Measurements from ENCODE around the gene LGI4.

The LGI4 gene

DNA sequence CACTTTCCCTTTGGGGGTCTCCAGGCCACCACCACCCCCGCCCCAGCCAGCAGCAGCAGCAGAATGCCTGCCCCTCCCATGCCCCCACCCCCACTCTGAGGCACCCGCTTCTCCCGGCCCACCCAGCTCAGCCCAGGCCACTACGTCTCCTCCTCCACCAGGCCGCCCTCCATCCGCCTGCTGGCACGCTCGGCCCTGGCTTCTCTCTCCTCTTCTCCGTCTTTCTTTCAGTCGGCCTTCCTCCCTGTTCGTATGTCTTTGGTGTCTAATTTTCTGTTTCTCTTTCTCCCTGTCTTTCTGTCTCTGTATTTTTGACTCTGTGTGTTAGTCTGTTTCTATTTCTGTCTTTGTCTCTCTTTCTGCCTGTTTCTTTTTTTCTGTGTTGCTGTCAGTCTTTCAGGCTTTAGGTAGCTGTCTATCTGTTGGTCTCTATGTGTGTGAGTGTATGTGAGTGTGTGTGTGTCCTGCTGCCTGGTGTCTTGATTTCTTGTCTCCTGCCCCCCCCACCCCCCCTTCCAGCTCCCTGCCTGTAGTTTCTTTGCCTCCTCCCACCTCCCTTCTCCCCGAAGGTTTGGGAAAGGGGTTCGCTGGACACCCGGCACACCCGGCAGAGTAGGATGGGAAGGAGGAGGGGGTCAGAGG lies at the start of gene LGI4:
TSS of gene LGI4 (minus strand) at position 459 of the 642 bp plus-strand sequence. CDS start at position 80, 379 bp downstream.
- DNase-seq: no peak

DNA sequence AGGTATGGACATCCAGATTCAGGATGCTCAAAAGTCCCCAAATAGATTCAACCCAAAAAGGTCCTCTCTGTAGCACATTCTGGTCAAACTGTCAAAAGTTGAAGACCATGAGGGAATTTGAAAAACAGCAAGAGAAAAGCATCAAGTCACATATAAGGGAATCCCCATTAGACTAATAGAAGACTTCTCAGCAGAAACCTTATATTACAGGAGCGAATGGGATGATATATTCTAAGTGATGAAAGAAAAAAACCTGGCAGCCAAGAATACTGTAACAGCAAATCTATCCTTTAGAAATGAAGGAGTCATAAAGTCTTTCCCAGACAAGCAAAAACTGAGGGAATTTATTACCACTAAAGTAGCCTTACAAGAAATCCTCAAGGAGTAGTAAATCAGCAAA lies 49.4 kb upstream of the LGI4 start:
- DNase-seq: no peak

DNA sequence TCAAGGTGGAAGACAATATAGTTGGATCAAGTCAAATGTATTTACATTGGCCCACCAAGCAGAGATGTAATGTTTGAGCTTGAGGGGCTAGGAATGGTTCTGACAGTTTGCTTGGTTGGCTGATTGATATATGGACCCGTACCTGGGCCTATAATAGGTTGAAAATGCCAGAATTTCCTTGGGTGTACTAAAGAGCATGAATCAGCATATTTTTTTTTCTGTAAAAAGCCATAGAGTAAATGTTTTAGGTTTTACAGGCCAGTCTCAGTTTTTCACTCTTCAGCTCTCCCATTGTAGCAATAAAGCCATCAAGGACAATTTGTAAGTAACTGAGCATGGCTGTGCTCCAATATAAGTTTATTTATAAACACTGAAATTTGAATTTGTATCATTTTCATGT lies 46.5 kb upstream of the LGI4 start:
- DNase-seq: no peak

DNA sequence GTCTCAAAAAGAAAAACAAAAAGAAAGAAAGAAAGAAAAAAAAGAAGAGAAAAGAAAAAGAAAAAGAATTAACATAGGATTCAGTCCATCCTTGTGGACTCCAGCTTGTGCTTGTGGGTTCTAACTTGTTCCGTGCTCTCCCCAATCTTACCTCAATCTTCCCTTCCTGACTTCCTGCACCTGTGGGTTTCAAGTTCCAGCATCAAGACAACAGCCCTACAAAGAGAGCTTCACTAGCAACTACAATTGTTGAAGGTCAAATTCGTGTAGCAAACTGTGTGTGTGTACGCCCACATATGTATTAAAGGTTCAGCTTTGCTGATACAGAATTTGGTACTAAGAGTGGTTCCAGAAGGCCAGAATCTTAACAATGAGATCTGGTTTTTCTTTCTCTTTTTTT lies 45.0 kb upstream of the LGI4 start:
- no peak for DNase-seq

DNA sequence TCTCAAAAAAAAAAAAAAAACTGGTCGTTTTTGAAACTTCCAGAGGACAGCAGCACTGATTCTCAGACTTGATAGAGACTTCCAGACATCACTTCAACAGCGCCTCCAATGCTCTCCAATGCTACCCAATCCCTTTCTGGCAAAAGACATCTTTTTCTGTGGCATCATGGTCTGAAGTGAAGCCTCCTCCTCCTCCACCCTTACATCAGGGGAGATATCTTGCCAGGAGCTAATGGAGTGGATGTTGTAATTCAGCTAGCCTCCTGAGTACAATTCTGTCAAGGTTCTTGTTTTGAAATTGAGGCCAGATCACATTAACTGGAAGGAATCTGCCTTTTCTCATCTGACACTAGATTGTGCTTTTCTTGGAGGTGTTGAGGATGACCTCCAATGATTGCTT lies 43.8 kb upstream of the LGI4 start:
- no peak for DNase-seq

DNA sequence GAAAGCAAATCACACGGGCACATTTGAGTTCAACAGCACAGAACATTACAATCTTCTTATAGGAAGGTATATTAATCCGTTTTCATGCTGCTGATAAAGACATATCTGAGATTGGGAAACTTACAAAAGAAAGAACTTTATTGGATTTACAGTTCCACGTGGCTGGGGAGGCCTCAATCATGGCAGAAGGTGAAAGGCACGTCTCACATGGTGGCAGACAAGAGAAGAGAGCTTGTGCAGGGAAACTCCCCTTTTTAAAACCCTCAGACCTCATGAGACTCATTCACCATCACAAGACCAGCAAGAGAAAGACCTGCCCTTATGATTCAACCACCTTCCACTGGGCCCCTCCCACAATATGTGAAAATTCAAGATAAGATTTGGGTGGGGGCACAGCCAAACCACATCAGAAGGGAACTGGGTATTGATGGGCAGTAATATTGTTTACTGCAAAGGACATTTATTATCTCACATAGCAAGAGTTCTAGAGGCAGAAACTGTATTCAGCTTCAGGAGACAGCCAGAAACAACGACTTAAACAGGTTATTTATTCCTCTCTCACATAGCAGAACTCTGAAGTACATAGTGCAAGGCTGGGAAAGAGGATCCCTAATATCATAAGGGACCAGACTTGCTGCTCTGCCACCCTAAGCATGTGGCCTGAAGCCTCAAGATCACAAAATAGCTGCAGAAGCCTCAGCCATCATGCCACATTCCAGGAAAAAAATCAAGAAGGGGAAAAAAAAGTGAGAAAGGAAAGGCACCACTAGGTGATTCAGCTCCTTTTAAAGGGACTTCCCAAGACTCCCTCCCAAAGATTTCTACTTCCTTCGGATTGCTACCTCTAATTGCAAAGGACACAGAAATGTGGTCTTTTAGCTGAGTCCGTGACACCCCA lies 42.8 kb upstream of the LGI4 start:
- peak; percentile 54 for DNase-seq

DNA sequence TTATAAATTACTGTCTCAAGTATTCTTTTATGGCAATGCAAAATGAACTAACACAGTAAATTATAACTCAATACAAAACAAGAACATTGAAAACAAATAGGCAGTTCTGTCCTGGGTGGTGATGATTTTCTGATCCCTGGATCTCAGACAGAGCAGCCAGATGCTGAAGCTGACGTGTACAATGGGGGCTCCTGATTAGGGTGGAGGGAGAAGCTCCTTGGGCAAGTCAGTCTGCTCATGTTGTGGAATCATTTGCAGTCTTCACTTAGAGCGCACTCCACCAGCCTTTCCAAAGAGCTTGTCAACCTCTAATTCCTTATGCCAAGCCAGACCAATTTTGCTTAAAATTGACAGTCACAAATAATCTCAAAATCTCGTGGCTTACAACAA lies 41.3 kb upstream of the LGI4 start:
- DNase-seq: no peak

DNA sequence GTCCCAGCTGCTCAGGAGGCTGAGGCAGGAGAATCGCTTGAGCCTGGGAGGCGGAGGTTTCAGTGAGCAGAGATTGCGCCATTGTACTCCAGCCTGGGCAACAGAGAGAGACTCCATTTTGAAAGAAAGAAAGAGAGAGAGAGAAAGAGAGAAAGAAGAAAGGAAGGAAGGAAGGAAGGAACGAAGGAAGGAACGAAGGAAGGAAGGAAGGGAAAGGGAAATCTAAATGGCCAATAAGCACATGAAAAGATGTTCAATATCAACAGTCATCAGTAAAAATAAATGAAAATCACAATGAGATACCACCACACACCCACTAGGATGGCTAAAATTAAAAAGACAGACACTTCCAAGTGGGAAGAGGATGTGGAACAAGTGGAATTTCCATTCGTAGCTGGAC lies 39.4 kb upstream of the LGI4 start:
- no peak for DNase-seq

DNA sequence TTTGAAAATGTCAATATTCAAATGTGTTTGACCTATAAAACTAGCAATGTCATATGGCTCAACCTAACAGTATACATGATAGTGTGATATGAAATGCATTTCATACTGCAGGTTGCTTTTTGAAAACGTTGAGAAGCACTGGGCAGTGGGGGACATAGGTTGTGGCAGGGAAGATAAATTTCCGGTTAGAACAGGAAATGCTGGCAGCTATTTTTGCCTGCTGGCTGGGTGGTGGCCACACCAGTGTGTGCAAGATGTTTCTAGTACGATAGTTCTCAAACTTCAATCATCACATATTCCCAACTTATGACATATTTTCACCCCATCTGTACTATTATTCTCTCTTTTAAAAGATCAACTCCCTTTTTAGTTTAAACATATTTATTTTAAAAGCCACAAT lies 36.9 kb upstream of the LGI4 start:
- no peak for DNase-seq

DNA sequence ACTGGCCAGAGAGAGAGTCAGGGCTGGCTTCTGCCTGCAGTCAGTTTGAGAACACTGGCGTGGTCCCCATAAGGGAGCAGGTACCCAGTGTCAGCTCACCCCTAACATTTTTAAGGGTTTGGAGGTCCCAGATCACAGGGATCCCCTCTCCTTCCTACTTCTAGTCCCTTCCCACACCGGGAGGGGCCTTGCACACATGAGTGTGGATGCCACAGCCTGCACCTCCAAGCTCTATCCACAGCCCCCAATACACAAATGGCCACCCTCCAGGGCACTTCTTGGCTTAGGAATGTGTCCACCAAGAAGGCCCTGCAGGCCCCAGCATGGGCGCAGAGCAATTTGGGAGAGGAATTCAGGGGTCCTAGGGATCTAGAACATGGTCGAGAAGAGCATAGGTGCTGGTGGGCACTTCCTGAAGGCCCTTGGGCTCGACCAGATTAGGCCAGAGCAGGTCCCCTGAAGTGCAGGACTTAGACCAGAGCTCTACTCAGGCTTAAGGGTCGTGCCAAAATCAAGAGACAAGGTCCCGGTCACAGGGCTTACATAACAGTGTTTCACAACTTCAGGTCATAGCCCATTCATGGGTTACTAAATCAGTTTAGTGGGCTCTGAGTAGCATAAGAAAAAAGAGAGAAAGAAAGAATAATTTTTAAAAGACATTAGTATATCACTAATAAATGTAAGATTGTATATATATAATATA lies 35.7 kb upstream of the LGI4 start:
- no peak for DNase-seq

DNA sequence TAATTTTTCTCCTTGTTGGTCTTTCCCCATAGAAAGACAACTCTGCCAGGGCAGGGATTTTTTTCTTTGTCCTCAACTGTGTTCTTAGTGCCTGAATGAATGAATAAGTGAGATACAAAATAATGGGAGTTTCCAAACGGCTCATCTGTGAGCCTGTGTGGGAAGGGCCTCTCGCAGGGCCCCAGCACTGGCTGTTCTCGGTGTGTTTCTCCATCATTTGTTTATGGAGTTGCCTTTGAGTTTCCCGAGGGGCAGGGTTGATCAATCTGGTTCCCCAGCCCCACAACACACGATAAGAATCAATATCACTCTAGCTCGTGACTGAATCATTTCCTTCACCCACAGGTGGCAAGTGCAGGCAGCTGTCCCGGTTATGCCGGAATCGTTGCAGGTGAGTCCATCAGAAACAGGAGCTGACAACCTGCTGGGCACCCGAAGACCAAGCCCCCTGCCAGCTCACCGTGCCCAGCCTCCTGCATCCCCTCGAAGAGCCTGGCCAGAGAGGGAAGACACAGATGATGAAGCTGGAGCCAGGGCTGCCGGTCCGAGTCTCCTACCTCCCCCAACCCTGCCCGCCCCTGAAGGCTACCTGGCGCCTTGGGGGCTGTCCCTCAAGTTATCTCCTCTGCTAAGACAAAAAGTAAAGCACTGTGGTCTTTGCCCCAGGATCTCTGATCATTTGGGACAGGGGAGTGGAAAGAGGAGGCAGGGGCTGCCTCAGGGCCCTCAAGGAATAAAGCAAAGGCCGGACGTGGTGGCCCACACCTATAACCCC lies 34.5 kb upstream of the LGI4 start:
- DNase-seq: no peak

DNA sequence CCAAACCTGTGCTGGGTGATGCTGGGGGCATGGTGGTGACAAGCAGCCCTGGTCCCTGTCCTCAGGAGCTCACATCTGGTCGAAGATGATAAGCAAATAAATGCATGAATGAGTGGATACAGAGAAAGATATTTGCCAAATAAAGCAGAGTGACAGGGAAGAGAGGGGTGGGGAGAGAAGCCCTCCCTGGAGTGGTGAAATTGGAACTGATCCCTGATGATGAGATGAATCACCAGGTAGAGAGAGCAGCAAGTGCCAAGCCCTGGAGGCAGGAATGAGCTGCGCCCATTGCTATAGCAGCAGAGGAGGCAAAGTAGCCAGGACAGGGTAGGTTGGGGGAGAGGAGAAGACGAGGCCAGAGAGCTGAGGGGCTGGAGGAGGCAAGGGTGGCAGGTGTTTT lies 33.3 kb upstream of the LGI4 start:
- DNase-seq: no peak

DNA sequence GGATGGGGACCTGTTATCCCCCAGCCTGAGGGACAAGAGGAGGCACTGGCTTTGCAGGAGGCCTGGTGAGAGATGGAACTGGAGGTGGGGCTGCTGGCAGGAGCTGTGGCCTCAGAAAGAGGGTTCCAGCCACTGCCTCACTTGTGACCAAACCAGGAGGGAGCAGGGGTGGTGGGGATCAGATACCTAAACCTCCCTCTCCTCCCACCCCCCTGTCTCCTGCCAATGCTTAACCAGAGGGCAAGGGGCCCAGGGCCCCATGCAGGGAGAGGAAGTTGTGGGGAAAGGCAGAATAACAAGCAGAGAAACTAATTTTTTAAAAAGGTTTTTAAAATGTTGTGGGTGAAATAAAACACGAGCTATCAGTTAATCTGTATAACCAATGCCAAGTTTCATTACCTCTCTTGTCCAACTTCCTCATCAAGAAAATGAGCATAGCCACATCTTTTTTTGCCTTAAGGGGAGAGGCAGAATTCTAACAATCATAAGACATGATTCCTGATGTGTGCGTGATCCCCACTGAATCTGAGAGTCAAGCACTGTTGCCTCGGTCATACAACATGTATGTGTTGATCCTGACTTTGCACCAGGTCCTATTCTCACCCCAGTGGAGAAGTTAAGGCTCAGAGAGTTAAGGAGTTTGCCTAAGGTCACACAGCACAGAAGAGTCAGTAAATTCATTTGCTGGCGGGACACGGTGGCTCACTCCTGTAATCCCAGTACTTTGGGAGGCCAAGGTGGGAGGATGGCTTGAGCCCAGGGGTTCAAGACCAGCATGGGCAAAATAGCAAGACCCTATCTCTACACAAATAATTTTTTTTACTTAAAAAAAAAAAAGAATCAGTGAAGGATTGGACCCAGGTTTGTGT lies 32.6 kb upstream of the LGI4 start:
- DNase-seq: peak; percentile 75

DNA sequence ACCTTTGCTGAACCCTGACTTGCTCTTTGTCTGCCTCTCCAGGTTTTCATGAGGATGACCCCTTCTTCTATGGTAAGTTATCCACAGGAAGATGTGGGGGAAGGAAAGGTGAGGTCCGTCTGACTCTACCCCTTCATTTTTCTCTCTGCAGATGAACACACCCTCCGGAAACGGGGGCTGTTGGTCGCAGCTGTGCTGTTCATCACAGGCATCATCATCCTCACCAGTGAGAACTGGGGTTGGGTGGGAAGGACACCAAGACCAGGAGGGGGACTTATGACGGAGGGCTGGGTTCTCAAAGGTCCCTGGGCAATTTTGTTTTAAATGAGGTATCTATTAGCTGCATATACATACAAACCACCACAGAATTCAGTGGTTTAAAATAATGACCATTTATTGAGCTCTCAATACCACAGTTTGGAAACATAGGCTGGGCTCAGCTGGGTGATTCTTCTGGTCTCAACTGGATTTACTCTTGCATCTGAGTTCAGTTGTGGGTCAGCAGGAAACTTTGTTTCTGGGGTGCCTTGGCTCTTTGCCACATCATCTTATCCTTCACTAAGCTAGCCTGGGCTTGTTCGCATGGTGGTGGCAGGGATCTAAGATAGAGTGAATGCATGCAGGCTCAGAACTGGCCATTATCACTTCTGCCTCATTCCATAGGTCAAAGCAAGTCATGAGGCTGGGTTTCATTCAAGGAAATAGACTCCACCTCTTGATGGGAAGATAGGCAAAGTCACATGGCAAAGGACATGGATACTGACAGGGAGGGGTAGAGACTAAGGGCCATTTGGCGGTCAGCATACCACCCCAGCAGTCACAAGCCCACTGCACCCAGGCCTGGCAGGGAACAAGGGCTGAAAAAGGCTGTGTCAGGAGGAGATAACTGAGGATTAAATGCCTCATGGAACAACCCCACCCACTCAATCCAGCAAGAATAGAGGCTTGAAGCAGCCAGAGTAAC lies 31.5 kb upstream of the LGI4 start:
- peak; percentile 69 for DNase-seq

DNA sequence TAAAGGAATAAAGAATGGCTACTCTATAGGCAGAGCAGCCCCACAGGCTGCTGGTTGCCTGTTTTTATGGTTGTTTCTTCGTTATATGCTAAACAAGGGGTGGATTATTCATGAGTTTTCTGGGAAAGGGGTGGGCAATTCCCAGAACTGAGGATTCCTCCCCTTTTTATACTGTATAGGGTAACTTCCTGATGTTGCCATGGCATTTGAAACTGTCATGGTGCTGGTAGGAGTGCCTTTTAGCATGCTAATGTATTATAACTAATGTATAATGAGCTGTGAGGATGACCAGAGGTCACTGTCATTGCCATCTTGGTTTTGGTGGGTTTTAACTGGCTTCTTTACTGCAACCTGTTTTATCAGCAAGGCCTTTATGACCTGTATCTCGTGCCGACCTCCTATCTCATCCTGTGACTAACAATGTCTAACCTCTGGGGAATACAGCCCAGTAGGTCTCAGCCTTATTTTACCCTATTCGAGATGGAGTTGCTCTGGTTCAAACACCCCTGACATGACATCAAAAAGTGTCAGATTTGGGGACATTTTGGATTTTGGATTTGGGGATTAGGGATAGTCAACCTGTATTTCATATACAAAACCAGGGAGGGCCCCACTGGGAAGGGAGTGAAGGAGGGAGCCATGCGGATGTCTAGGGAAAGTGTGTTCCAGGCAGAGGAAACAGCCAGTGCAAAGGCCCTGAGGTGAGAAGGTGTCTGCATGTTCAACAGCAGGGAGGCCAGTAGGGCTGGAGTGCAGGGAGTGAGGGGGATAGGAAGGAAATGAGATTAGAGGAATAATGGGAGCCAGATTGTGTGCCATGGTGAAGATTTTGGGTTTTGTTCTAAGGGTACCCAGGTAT lies 30.6 kb upstream of the LGI4 start:
- no peak for DNase-seq

DNA sequence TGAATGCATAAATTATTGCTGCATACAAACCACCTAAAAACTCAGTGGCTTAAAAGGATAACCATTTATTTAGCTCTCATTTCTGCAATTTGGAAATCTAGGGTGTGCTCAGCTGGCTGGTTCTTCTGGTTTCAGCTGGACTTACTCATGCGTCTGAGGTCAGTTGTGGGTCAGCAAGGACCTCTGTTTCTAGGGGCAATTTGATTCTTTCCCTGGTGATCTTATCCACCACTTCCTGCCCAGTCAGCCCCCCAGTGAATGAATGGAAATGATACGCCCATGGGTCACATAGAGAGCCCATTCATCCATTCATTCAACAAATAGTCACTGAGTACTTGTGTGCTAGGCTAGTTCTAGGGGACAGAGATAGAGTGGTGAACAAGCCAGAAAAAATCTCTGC lies 29.6 kb upstream of the LGI4 start:
- no peak for DNase-seq

DNA sequence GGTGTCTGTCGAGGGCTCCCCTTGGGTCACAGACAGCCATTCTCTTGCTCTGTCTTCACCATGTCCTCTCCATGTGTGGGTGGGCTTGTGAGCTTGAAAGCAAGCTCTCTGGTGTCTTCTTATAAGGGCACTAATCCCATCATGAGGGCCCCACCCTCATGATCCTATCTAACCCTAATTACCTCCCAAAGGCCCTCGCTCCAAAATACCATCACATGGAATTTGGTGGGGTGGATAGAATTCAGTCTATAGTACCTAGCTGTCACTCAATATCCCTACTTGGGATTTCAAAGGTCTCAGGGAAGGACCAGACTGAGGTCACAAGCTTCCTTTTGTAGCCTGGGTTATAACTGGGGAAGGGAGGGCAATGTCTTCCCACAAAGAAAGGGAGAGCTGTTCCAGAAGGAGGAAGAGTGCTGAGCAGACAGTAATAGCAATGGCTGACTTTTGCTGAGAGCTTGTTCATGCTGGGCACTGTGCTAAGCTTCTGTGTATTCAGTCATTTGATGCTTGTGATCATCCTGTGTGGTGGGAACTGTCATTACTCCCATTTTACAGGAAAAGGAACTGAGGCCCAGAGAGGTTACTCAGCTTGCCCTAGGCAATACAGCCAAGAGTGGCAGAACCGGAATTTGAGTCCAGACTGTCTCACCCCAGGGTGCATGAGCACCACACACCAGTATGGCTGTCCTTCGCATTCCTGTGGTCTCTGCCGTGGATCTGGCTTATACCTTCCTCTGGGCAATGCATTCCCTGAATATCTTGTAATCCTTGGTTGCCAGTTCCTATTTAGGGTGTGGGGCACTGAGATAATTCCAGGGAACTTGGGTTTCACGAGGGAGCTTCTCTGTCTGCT lies 27.8 kb upstream of the LGI4 start:
- DNase-seq: no peak

DNA sequence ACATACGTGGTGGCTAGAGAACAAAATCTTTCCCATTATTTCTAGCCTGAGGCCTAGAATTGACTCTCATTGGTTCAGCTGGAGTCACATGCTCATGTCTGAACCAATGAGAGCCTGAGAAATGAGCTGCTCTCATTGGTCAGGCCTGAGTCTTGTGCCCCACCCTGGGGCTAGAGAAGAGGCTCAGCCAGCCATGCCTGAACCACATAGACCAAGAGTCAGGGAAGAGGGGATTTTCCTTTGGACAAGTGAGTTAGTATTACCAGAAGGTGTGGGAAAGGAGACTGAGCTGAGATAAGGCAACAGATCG lies 26.5 kb upstream of the LGI4 start:
- DNase-seq: no peak
